SK-N-SH (cell line): Measurements from ENCODE around the gene E4F1. TPM values are rescaled to one million over a fixed set of nuclear protein-coding genes. Genes with fewer than 3 reads are reported as not detected.

Experiments used
- CTCF ChIA-PET: fragments of 300-600, 350-600 bp; formaldehyde crosslinking; extraction: SDS; loops from one replicate; lab custom pipeline; 2021; lab: Yijun Ruan, JAX
- POLR2A ChIA-PET: fragments of 350-600 bp; sonication (Branson Sonifier 250); formaldehyde crosslinking; extraction: SDS; loops from one replicate; lab custom pipeline; 2020; ENCODE audit warnings: antibody characterized with exemption, inconsistent platforms; lab: Yijun Ruan, JAX
- DNase-seq: peaks from one replicate; pipeline ENCODE4 v3.0.0; 2012
- H2AFZ ChIP-seq: fragments of 200-600 bp; sonication (generic); 2 replicates; pipeline ENCODE4 v1.8.1; 2016; ENCODE audit warnings: antibody characterized with exemption, mild to moderate bottlenecking, low read depth
- H3F3A ChIP-seq: fragments of 200-600 bp; sonication (generic); replicated peaks from 2 replicates; pipeline ENCODE3; 2016; ENCODE audit warnings: antibody characterized with exemption, mild to moderate bottlenecking; ENCODE audit not compliant: insufficient read depth
- H3K27ac ChIP-seq, 2 experiments: fragments of 200-500 bp in 1 of 2; fragments of 200-600 bp in 1 of 2; sonication (Bioruptor generic) in 1 of 2; sonication (generic), shearing (Covaris generic) in 1 of 2; 2 replicates each; pipeline versions ENCODE4 v1.5.1 to v1.6.1; 2014 to 2016; ENCODE audit warnings: low read depth in 2 of 2, inconsistent platforms in 1 of 2, low read length in 1 of 2, mild to moderate bottlenecking in 1 of 2, mixed read lengths in 1 of 2
- H3K27me3 ChIP-seq: fragments of 200-600 bp; sonication (generic), shearing (Covaris generic); 2 replicates; pipeline ENCODE4 v1.6.1; 2016; ENCODE audit warnings: mixed run types; ENCODE audit not compliant: insufficient read depth
- H3K36me3 ChIP-seq, 2 experiments: fragments of 200-500 bp in 1 of 2; fragments of 200-600 bp in 1 of 2; sonication (Bioruptor generic) in 1 of 2; sonication (generic) in 1 of 2; replicated peaks in 1 of 2; 2 replicates each; pipeline versions ENCODE3 to v1.5.1; 2014 to 2016; ENCODE audit warnings: low read length in 1 of 2, mild to moderate bottlenecking in 1 of 2; ENCODE audit not compliant: insufficient read depth in 2 of 2, control insufficient read depth in 1 of 2
- H3K4me1 ChIP-seq, 2 experiments: fragments of 200-500 bp in 1 of 2; fragments of 200-600 bp in 1 of 2; sonication (Bioruptor generic) in 1 of 2; sonication (generic), shearing (Covaris generic) in 1 of 2; 2 replicates each; pipeline versions ENCODE4 v1.5.1 to v1.6.1; 2014 to 2016; ENCODE audit warnings: low read depth in 1 of 2, low read length in 1 of 2, mixed run types in 1 of 2; ENCODE audit not compliant: insufficient read depth in 2 of 2, control insufficient read depth in 1 of 2
- H3K4me2 ChIP-seq: fragments of 200-600 bp; sonication (generic), shearing (Covaris generic); 2 replicates; pipeline ENCODE4 v1.6.1; 2017; ENCODE audit warnings: mixed run types
- H3K4me3 ChIP-seq, 2 experiments: fragments of 200-500 bp in 1 of 2; fragments of 200-600 bp in 1 of 2; sonication (Bioruptor generic) in 1 of 2; sonication (generic), shearing (Covaris generic) in 1 of 2; 2 replicates each; pipeline versions ENCODE4 v1.5.1 to v1.8.1; 2014 to 2016; ENCODE audit warnings: low read depth in 2 of 2, inconsistent platforms in 1 of 2, low read length in 1 of 2, mild to moderate bottlenecking in 1 of 2, mixed read lengths in 1 of 2, moderate library complexity in 1 of 2
- H3K79me2 ChIP-seq: fragments of 200-600 bp; sonication (generic); 2 replicates; pipeline ENCODE4 v1.8.1; 2017; ENCODE audit warnings: mild to moderate bottlenecking; ENCODE audit not compliant: insufficient read depth
- H3K9ac ChIP-seq: fragments of 200-600 bp; sonication (generic); 2 replicates; pipeline ENCODE4 v1.6.1; 2017; ENCODE audit warnings: mixed run types
- H3K9me2 ChIP-seq: fragments of 200-600 bp; sonication (generic); 2 replicates; pipeline ENCODE4 v1.6.1; 2017; ENCODE audit warnings: mixed run types
- H3K9me3 ChIP-seq: fragments of 200-600 bp; sonication (generic); 2 replicates; pipeline ENCODE4 v1.6.1; 2017; ENCODE audit warnings: mixed run types, mild to moderate bottlenecking, moderate library complexity
- H4K20me1 ChIP-seq: fragments of 200-600 bp; sonication (generic); 2 replicates; pipeline ENCODE4 v1.6.1; 2017; ENCODE audit warnings: mild to moderate bottlenecking, mixed run types; ENCODE audit not compliant: insufficient read depth
- ELF1 ChIP-seq: IDR thresholded peaks from 2 replicates; pipeline ENCODE4 v1.4.0; 2012
- EP300 ChIP-seq, 2 experiments: IDR thresholded peaks; 2 replicates each; pipeline versions ENCODE4 v1.4.0 to v1.6.1; 2012; ENCODE audit warnings: borderline replicate concordance in 1 of 2, low read depth in 1 of 2, low read length in 1 of 2
- EZH2phosphoT487 ChIP-seq: fragments of 200-600 bp; sonication (generic); IDR thresholded peaks from 2 replicates; pipeline ENCODE4 v1.6.1; 2017; ENCODE audit warnings: low read depth, mixed run types, mild to moderate bottlenecking, antibody characterized with exemption, moderate library complexity, borderline replicate concordance
- FOSL2 ChIP-seq: IDR thresholded peaks from 2 replicates; pipeline ENCODE4 v1.4.0; 2012; ENCODE audit warnings: low read depth, mild to moderate bottlenecking, moderate library complexity, borderline replicate concordance
- FOXJ3 ChIP-seq: sonication (generic); formaldehyde crosslinking; IDR thresholded peaks from 2 replicates; pipeline ENCODE4 v1.5.1; 2020; ENCODE audit warnings: mild to moderate bottlenecking, missing genetic modification reagents
- FOXM1 ChIP-seq: IDR thresholded peaks from 2 replicates; pipeline ENCODE4 v1.4.0; 2012; ENCODE audit warnings: low read depth, mild to moderate bottlenecking
- GABPA ChIP-seq: IDR thresholded peaks from 2 replicates; pipeline ENCODE4 v1.4.0; 2012; ENCODE audit warnings: low read depth, mild to moderate bottlenecking
- GATA2 ChIP-seq: sonication (generic); formaldehyde crosslinking; IDR thresholded peaks from 2 replicates; pipeline ENCODE4 v1.5.0; 2020; ENCODE audit warnings: mild to moderate bottlenecking, missing genetic modification reagents
- NFIC ChIP-seq: IDR thresholded peaks from 2 replicates; pipeline ENCODE4 v1.4.0; 2012; ENCODE audit warnings: borderline replicate concordance
- RAD21 ChIP-seq: IDR thresholded peaks from 2 replicates; pipeline ENCODE4 v1.6.1; 2012; ENCODE audit warnings: mild to moderate bottlenecking, low read length
- RCOR1 ChIP-seq: fragments of 150-350 bp; IDR thresholded peaks from 2 replicates; pipeline ENCODE4 v1.6.1; 2017; ENCODE audit warnings: antibody characterized with exemption, low read length
- RXRA ChIP-seq: IDR thresholded peaks from 2 replicates; pipeline ENCODE4 v1.4.0; 2012; ENCODE audit warnings: low read depth, mild to moderate bottlenecking, borderline replicate concordance
- TAF1 ChIP-seq: IDR thresholded peaks from 2 replicates; pipeline ENCODE4 v1.6.1; 2012; ENCODE audit warnings: low read depth, mild to moderate bottlenecking, low read length, moderate library complexity, borderline replicate concordance
- TCF12 ChIP-seq: IDR thresholded peaks from 2 replicates; pipeline ENCODE4 v1.4.0; 2012
- YY1 ChIP-seq: IDR thresholded peaks from 2 replicates; pipeline ENCODE4 v1.4.0; 2012; ENCODE audit warnings: low read depth, mild to moderate bottlenecking
- WGBS: methylation state at CpG from one replicate; pipeline ENCODE4 v1.1.6; 2017; ENCODE audit warnings: low lambda C conversion rate; 5-methylcytosine and 5-hydroxymethylcytosine counted together
- polyA plus RNA-seq, 3 experiments: library from polyadenylated mRNA; depleted of rRNA; stranded (reverse); fragments of >200 nt; gene quantifications; 2 replicates each; pipeline ENCODE4 v1.2.3, GENCODE V29; 2012
- TF ChIP-seq, protein P1 (sequence below): fragments of 200-600 bp; sonication (generic); IDR thresholded peaks from 2 replicates; pipeline ENCODE4 v1.6.1; 2017; ENCODE audit warnings: antibody characterized with exemption, mild to moderate bottlenecking, moderate library complexity
- TF ChIP-seq, protein P2 (sequence below): fragments of 150-350 bp; IDR thresholded peaks from 2 replicates; pipeline ENCODE4 v1.6.1; 2017; ENCODE audit warnings: antibody characterized with exemption, low read length, low read depth, borderline replicate concordance
- TF ChIP-seq, protein P3 (sequence below): IDR thresholded peaks from 2 replicates; pipeline ENCODE4 v1.4.0; 2012; ENCODE audit warnings: low read depth
- TF ChIP-seq, protein P4 (sequence below): IDR thresholded peaks from 2 replicates; pipeline ENCODE4 v1.6.1; 2012; ENCODE audit warnings: mild to moderate bottlenecking, low read depth, low read length, moderate library complexity
- TF ChIP-seq, protein P5 (sequence below): IDR thresholded peaks from 2 replicates; pipeline ENCODE4; 2012

The E4F1 gene, protein sequence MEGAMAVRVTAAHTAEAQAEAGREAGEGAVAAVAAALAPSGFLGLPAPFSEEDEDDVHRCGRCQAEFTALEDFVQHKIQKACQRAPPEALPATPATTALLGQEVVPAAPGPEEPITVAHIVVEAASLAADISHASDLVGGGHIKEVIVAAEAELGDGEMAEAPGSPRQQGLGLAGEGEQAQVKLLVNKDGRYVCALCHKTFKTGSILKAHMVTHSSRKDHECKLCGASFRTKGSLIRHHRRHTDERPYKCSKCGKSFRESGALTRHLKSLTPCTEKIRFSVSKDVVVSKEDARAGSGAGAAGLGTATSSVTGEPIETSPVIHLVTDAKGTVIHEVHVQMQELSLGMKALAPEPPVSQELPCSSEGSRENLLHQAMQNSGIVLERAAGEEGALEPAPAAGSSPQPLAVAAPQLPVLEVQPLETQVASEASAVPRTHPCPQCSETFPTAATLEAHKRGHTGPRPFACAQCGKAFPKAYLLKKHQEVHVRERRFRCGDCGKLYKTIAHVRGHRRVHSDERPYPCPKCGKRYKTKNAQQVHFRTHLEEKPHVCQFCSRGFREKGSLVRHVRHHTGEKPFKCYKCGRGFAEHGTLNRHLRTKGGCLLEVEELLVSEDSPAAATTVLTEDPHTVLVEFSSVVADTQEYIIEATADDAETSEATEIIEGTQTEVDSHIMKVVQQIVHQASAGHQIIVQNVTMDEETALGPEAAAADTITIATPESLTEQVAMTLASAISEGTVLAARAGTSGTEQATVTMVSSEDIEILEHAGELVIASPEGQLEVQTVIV
- 33.0 and 34.0 TPM in 2 replicates for polyA plus RNA-seq (2012; rRNA removed)
- 6.1 and 11.4 TPM in 2 replicates for polyA plus RNA-seq (2012; cell fraction: cytosol; rRNA removed)
- 185 and 366 TPM in 2 replicates for polyA plus RNA-seq (2012; cell fraction: nucleus; rRNA removed)

DNA sequence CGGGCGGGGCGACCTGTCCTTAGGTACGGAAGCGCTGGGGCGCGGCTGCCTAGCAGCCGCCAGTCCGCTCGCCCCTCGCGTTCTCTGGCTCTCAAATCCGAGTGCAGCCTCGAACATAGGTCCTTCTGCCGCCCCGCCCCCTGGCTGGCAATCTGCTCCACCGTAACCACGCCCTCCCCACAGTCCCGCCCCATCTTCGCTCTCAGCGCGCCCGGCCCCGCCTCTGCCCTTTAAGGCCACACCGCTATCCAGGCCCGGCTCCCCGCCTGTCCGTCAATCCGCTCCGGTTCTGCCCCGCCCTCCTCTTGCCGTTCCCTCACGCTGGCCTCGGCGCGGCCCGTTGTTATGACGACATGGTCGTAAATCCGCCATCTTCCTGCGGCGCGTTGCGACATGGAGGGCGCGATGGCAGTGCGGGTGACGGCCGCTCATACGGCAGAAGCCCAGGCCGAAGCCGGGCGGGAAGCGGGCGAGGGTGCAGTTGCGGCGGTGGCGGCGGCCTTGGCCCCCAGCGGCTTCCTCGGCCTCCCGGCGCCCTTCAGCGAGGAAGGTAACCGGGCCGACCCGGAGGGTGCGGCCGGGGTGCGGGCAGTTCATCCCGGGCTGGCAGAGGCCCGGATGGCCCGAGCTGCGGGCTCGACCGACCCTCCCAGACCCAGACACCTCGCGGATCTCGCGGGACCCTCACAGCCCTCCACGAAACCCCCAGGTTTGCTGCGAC is at the start of gene E4F1:
Gene E4F1 (plus strand): TSS at position 371 of the 721 bp plus-strand sequence. CDS start 23 bp downstream, at position 394.
- H3K27ac ChIP-seq: peak within 1 kb of the TSS; percentile 62 to 75
- peaks cover 48% of the 10 kb centered on the region for H3K79me2 ChIP-seq
- H4K20me1 ChIP-seq: peaks cover 26% of the 10 kb centered on the region
- ChIA-PET CTCF (interaction anchor here (1.5 kb wide), 1 partner anchor 29 kb away, joined by 5 read pairs; no protein-coding TSS in a partner anchor), POLR2A (no interaction called here)
- peaks cover 0 to 4% of the 10 kb centered on the region in 2 experiments; a peak in 1 of 4 replicates for H3K4me1 ChIP-seq
- peak within 1 kb of the TSS; percentile 91 for H3K4me2 ChIP-seq
- H2AFZ ChIP-seq: peak within 1 kb of the TSS; percentile 100
- no peaks in the 10 kb centered on the region for H3K9me3 ChIP-seq
- DNase-seq: peak; percentile 99
- H3K9me2 ChIP-seq: no peaks in the 10 kb centered on the region
- no peaks in the 10 kb centered on the region for H3F3A ChIP-seq
- peak within 1 kb of the TSS; percentile 72 to 96 for H3K4me3 ChIP-seq
- 1% methylated on average over 27 of the region's 82 CpGs for WGBS
- H3K27me3 ChIP-seq: no peaks in the 10 kb centered on the region
- peaks cover 0 to 5% of the 10 kb centered on the region in 2 experiments for H3K36me3 ChIP-seq
- peak within 1 kb of the TSS; percentile 89 for H3K9ac ChIP-seq
- TF ChIP-seq RXRA (no peak), FOXM1 (no peak), NFIC (no peak), GABPA (peak; percentile 42; the same call in 1 of the 2 replicates), EZH2phosphoT487 (no peak), GATA2 (CRISPR knock-in tag) (no peak), FOXJ3 (CRISPR knock-in tag) (no peak), TAF1 (peak; percentile 92), RCOR1 (no peak), FOSL2 (no peak), ELF1 (no peak), YY1 (peak; percentile 90), TCF12 (no peak), EP300 (IDR thresholded peaks at IDR 0.05; ENCODE audit: borderline replicate concordance in 1 of 2, low read depth in 1 of 2, low read length in 1 of 2) (no peak), RAD21 (no peak)
- TF ChIP-seq, protein P1, sequence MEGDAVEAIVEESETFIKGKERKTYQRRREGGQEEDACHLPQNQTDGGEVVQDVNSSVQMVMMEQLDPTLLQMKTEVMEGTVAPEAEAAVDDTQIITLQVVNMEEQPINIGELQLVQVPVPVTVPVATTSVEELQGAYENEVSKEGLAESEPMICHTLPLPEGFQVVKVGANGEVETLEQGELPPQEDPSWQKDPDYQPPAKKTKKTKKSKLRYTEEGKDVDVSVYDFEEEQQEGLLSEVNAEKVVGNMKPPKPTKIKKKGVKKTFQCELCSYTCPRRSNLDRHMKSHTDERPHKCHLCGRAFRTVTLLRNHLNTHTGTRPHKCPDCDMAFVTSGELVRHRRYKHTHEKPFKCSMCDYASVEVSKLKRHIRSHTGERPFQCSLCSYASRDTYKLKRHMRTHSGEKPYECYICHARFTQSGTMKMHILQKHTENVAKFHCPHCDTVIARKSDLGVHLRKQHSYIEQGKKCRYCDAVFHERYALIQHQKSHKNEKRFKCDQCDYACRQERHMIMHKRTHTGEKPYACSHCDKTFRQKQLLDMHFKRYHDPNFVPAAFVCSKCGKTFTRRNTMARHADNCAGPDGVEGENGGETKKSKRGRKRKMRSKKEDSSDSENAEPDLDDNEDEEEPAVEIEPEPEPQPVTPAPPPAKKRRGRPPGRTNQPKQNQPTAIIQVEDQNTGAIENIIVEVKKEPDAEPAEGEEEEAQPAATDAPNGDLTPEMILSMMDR: no peak
- TF ChIP-seq, protein P2, sequence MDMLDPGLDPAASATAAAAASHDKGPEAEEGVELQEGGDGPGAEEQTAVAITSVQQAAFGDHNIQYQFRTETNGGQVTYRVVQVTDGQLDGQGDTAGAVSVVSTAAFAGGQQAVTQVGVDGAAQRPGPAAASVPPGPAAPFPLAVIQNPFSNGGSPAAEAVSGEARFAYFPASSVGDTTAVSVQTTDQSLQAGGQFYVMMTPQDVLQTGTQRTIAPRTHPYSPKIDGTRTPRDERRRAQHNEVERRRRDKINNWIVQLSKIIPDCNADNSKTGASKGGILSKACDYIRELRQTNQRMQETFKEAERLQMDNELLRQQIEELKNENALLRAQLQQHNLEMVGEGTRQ: no peak
- TF ChIP-seq, protein P3, sequence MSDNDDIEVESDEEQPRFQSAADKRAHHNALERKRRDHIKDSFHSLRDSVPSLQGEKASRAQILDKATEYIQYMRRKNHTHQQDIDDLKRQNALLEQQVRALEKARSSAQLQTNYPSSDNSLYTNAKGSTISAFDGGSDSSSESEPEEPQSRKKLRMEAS: peak; percentile 84
- TF ChIP-seq, protein P4, sequence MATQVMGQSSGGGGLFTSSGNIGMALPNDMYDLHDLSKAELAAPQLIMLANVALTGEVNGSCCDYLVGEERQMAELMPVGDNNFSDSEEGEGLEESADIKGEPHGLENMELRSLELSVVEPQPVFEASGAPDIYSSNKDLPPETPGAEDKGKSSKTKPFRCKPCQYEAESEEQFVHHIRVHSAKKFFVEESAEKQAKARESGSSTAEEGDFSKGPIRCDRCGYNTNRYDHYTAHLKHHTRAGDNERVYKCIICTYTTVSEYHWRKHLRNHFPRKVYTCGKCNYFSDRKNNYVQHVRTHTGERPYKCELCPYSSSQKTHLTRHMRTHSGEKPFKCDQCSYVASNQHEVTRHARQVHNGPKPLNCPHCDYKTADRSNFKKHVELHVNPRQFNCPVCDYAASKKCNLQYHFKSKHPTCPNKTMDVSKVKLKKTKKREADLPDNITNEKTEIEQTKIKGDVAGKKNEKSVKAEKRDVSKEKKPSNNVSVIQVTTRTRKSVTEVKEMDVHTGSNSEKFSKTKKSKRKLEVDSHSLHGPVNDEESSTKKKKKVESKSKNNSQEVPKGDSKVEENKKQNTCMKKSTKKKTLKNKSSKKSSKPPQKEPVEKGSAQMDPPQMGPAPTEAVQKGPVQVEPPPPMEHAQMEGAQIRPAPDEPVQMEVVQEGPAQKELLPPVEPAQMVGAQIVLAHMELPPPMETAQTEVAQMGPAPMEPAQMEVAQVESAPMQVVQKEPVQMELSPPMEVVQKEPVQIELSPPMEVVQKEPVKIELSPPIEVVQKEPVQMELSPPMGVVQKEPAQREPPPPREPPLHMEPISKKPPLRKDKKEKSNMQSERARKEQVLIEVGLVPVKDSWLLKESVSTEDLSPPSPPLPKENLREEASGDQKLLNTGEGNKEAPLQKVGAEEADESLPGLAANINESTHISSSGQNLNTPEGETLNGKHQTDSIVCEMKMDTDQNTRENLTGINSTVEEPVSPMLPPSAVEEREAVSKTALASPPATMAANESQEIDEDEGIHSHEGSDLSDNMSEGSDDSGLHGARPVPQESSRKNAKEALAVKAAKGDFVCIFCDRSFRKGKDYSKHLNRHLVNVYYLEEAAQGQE: 0 out of 2 replicates have a peak, but pooled peaks have one; percentile 20
- TF ChIP-seq, protein P5, sequence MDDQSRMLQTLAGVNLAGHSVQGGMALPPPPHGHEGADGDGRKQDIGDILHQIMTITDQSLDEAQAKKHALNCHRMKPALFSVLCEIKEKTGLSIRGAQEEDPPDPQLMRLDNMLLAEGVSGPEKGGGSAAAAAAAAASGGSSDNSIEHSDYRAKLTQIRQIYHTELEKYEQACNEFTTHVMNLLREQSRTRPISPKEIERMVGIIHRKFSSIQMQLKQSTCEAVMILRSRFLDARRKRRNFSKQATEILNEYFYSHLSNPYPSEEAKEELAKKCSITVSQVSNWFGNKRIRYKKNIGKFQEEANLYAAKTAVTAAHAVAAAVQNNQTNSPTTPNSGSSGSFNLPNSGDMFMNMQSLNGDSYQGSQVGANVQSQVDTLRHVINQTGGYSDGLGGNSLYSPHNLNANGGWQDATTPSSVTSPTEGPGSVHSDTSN: peak; percentile 98
